Endothelial cell of umbilical vein (primary cell): ENCODE measurements around the gene KCNJ12.

Source experiments
- EZH2 ChIP-seq: IDR thresholded peaks from 2 replicates; pipeline ENCODE4 v1.6.1; 2012; ENCODE audit warnings: borderline replicate concordance, low read depth, mild to moderate bottlenecking, moderate library complexity, low read length, inconsistent platforms; ENCODE audit not compliant: severe bottlenecking
- POLR2A ChIP-seq: IDR thresholded peaks from 2 replicates; pipeline ENCODE4 v1.6.1; 2012; ENCODE audit warnings: low read depth, mild to moderate bottlenecking, control low read depth, low read length
- POLR2AphosphoS5 ChIP-seq: IDR thresholded peaks from 2 replicates; pipeline ENCODE4 v1.6.1; 2012; ENCODE audit warnings: low read depth, mild to moderate bottlenecking, control low read depth, low read length, moderate library complexity; ENCODE audit not compliant: insufficient read depth
- TF ChIP-seq, protein P1 (sequence below), 2 donors: IDR thresholded peaks; 1 replicate in 1 of 2; 2 replicates in 1 of 2; pipeline ENCODE4 v1.5.1; 2011; ENCODE audit warnings: low read length in 2 of 2, mild to moderate bottlenecking in 2 of 2, moderate library complexity in 2 of 2, control low read depth in 1 of 2, inconsistent platforms in 1 of 2, low read depth in 1 of 2; ENCODE audit not compliant: insufficient read depth in 1 of 2; ENCODE audit errors: extremely low read depth in 1 of 2
- TF ChIP-seq, protein P2 (sequence below): IDR thresholded peaks from 2 replicates; pipeline ENCODE4 v1.6.1; 2011; ENCODE audit not compliant: insufficient read depth, insufficient read length

GRCh38 chr17:21353326-21354010, 22.7 kb upstream of the KCNJ12 start:
- no peak for TF ChIP-seq POLR2A
- TF ChIP-seq EZH2: no peak
- TF ChIP-seq, protein P1, sequence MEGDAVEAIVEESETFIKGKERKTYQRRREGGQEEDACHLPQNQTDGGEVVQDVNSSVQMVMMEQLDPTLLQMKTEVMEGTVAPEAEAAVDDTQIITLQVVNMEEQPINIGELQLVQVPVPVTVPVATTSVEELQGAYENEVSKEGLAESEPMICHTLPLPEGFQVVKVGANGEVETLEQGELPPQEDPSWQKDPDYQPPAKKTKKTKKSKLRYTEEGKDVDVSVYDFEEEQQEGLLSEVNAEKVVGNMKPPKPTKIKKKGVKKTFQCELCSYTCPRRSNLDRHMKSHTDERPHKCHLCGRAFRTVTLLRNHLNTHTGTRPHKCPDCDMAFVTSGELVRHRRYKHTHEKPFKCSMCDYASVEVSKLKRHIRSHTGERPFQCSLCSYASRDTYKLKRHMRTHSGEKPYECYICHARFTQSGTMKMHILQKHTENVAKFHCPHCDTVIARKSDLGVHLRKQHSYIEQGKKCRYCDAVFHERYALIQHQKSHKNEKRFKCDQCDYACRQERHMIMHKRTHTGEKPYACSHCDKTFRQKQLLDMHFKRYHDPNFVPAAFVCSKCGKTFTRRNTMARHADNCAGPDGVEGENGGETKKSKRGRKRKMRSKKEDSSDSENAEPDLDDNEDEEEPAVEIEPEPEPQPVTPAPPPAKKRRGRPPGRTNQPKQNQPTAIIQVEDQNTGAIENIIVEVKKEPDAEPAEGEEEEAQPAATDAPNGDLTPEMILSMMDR (IDR thresholded peaks at IDR 0.05; ENCODE audit: extremely low read depth in 1 of 2, insufficient read depth in 1 of 2, low read depth in 1 of 2, low read length in 2 of 2): no peak
- TF ChIP-seq POLR2AphosphoS5: no peak
- TF ChIP-seq, protein P2, sequence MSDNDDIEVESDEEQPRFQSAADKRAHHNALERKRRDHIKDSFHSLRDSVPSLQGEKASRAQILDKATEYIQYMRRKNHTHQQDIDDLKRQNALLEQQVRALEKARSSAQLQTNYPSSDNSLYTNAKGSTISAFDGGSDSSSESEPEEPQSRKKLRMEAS: no peak
